IMR-90 (cell line): Measurements from ENCODE around the gene R3HDM2. TPM values are rescaled to one million over a fixed set of nuclear protein-coding genes. Genes with fewer than 3 reads are reported as not detected.

Experiments used
- ATAC-seq: fragments of 200-7000 bp; cut with Tn5 transposase; 2 replicates; pipeline ENCODE4 v1.9.1; 2020; ENCODE audit warnings: low read depth, mild to moderate bottlenecking, moderate library complexity
- BruUV-seq: library from RNA; stranded (reverse); fragments of 400-500 nt; replicated peaks from 2 replicates; lab custom pipeline; 2021; lab: Mats Ljungman, UMichigan
- CTCF ChIA-PET: fragments of 300-600 bp; formaldehyde crosslinking; extraction: SDS; loops from one replicate; lab custom pipeline; 2021; ENCODE audit warnings: antibody characterized with exemption; lab: Yijun Ruan, JAX
- POLR2A ChIA-PET: fragments of 300-600 bp; sonication (Branson Sonifier 250); formaldehyde crosslinking; loops from one replicate; lab custom pipeline; 2022; ENCODE audit warnings: antibody characterized with exemption; ENCODE audit not compliant: unreplicated experiment; lab: Charles Lee
- DNase-seq: peaks from one replicate; pipeline ENCODE4 v3.0.0; 2013
- H2AFZ ChIP-seq: replicated peaks from 2 replicates; pipeline ENCODE3; 2013; ENCODE audit warnings: low read length, mild to moderate bottlenecking; ENCODE audit not compliant: poor library complexity
- H2AK5ac ChIP-seq: 2 replicates; pipeline ENCODE4 v1.6.1; 2013; ENCODE audit warnings: low read depth, low read length, inconsistent platforms
- H2AK9ac ChIP-seq: replicated peaks from 2 replicates; pipeline ENCODE3; 2013; ENCODE audit warnings: mild to moderate bottlenecking, low read depth, low read length, moderate library complexity; ENCODE audit not compliant: poor library complexity
- H2BK120ac ChIP-seq: 2 replicates; pipeline ENCODE4 v1.6.1; 2013; ENCODE audit warnings: low read depth, low read length, inconsistent platforms
- H2BK15ac ChIP-seq: 3 replicates; pipeline ENCODE4 v1.6.1; 2013; ENCODE audit warnings: low read depth, low read length, inconsistent platforms
- H2BK20ac ChIP-seq: 2 replicates; pipeline ENCODE4 v1.6.1; 2013; ENCODE audit warnings: low read depth, mild to moderate bottlenecking, inconsistent platforms, low read length, moderate library complexity
- H2BK5ac ChIP-seq: 2 replicates; pipeline ENCODE4 v1.6.1; 2013; ENCODE audit warnings: mild to moderate bottlenecking, low read depth, low read length, inconsistent platforms; ENCODE audit not compliant: poor library complexity, severe bottlenecking
- H3K14ac ChIP-seq: replicated peaks from 2 replicates; pipeline ENCODE4 v1.6.1; 2013; ENCODE audit warnings: low read depth, low read length, inconsistent platforms
- H3K18ac ChIP-seq: 2 replicates; pipeline ENCODE4 v1.6.1; 2013; ENCODE audit warnings: low read depth, low read length, control low read depth
- H3K23ac ChIP-seq: 2 replicates; pipeline ENCODE4 v1.6.1; 2013; ENCODE audit warnings: low read depth, low read length, inconsistent platforms
- H3K27ac ChIP-seq: 2 replicates; pipeline ENCODE4 v1.5.1; 2013; ENCODE audit warnings: mild to moderate bottlenecking, control low read depth, low read length; ENCODE audit not compliant: insufficient read depth
- H3K27me3 ChIP-seq: 2 replicates; pipeline ENCODE4 v1.6.1; 2013; ENCODE audit warnings: low read length; ENCODE audit not compliant: control insufficient read depth, insufficient read depth
- H3K36me3 ChIP-seq: 2 replicates; pipeline ENCODE4 v1.6.1; 2013; ENCODE audit warnings: low read length, mixed read lengths; ENCODE audit not compliant: control insufficient read depth, insufficient read depth
- H3K4ac ChIP-seq: 2 replicates; pipeline ENCODE4 v1.6.1; 2013; ENCODE audit warnings: low read depth, low read length, inconsistent platforms
- H3K4me1 ChIP-seq: 2 replicates; pipeline ENCODE4 v1.6.1; 2013; ENCODE audit warnings: low read length, mixed read lengths; ENCODE audit not compliant: control insufficient read depth, insufficient read depth
- H3K4me2 ChIP-seq: 2 replicates; pipeline ENCODE4 v1.6.1; 2013; ENCODE audit warnings: low read depth, mild to moderate bottlenecking, control low read depth, low read length, moderate library complexity
- H3K4me3 ChIP-seq: 2 replicates; pipeline ENCODE4 v1.5.1; 2013; ENCODE audit warnings: low read depth, mild to moderate bottlenecking, control low read depth, low read length, moderate library complexity; ENCODE audit not compliant: insufficient read depth
- H3K56ac ChIP-seq: 2 replicates; pipeline ENCODE4 v1.6.1; 2013; ENCODE audit warnings: low read length, inconsistent platforms; ENCODE audit not compliant: insufficient read depth; ENCODE audit errors: extremely low read depth
- H3K79me1 ChIP-seq, 2 experiments: 2 replicates each; pipeline ENCODE4 v1.6.1; 2013; ENCODE audit warnings: low read length in 2 of 2, inconsistent platforms in 1 of 2, low read depth in 1 of 2
- H3K9ac ChIP-seq: 2 replicates; pipeline ENCODE4 v1.6.1; 2013; ENCODE audit warnings: low read depth, low read length, control low read depth
- H3K9me1 ChIP-seq: 2 replicates; pipeline ENCODE4 v1.6.1; 2013; ENCODE audit warnings: low read length, inconsistent platforms; ENCODE audit not compliant: insufficient read depth
- H3K9me3 ChIP-seq: 2 replicates; pipeline ENCODE4 v1.6.1; 2013; ENCODE audit warnings: low read length; ENCODE audit not compliant: control insufficient read depth, insufficient read depth
- H4K20me1 ChIP-seq: 2 replicates; pipeline ENCODE4 v1.6.1; 2013; ENCODE audit warnings: low read length, inconsistent platforms; ENCODE audit not compliant: insufficient read depth
- H4K5ac ChIP-seq: 2 replicates; pipeline ENCODE4 v1.6.1; 2013; ENCODE audit warnings: mild to moderate bottlenecking, low read depth, low read length, control low read depth
- H4K8ac ChIP-seq, 2 experiments: 2 replicates each; pipeline ENCODE4 v1.6.1; 2013; ENCODE audit warnings: low read depth in 2 of 2, low read length in 2 of 2, control low read depth in 1 of 2, inconsistent platforms in 1 of 2
- H4K91ac ChIP-seq: 2 replicates; pipeline ENCODE4 v1.6.1; 2013; ENCODE audit warnings: low read depth, low read length, inconsistent platforms; ENCODE audit not compliant: insufficient read depth
- BHLHE40 ChIP-seq: fragments of 150-350 bp; IDR thresholded peaks from 2 replicates; pipeline ENCODE4 v1.6.1; 2016; ENCODE audit warnings: mild to moderate bottlenecking, low read depth, low read length
- CEBPB ChIP-seq: IDR thresholded peaks from 2 replicates; pipeline ENCODE4 v1.6.1; 2012; ENCODE audit warnings: low read depth, low read length, improper control_type of control experiment
- CHD1 ChIP-seq: IDR thresholded peaks from 2 replicates; pipeline ENCODE4 v1.6.1; 2012; ENCODE audit warnings: low read depth, low read length, improper control_type of control experiment
- FOS ChIP-seq: fragments of 150-350 bp; IDR thresholded peaks from 2 replicates; pipeline ENCODE4 v1.6.1; 2016; ENCODE audit warnings: low read depth, low read length
- MAFK ChIP-seq: IDR thresholded peaks from 2 replicates; pipeline ENCODE4 v1.6.1; 2012; ENCODE audit warnings: low read depth, low read length, improper control_type of control experiment
- MAZ ChIP-seq: IDR thresholded peaks from 2 replicates; pipeline ENCODE4 v1.6.1; 2012; ENCODE audit warnings: low read depth, mild to moderate bottlenecking, low read length, improper control_type of control experiment, moderate library complexity, borderline replicate concordance
- NFE2L2 ChIP-seq: fragments of 150-350 bp; IDR thresholded peaks from 2 replicates; pipeline ENCODE4 v1.6.1; 2016; ENCODE audit warnings: low read depth, mild to moderate bottlenecking, low read length
- SMC3 ChIP-seq: fragments of 150-350 bp; IDR thresholded peaks from 2 replicates; pipeline ENCODE4 v1.6.1; 2016; ENCODE audit warnings: low read depth, mild to moderate bottlenecking, antibody characterized with exemption, low read length, moderate library complexity
- WGBS, 2 experiments: methylation state at CpG; one replicate each; pipeline versions ENCODE4 v1.1.5 to v1.1.7; 2013; ENCODE audit warnings: missing lambda C conversion rate in 2 of 2; ENCODE audit not compliant: insufficient read length in 1 of 2; ENCODE audit errors: extremely low coverage in 2 of 2; 5-methylcytosine and 5-hydroxymethylcytosine counted together
- dilution Hi-C: fragments of 300-500 bp; cut with HindIII; formaldehyde crosslinking; loops from one replicate; pipeline ENCODE4 v1.14.3; 2018; ENCODE audit warnings: low sequenced_read_pairs; ENCODE audit not compliant: unreplicated experiment
- in situ Hi-C: fragments of 300-500 bp; cut with MboI; formaldehyde crosslinking; loops from 3 replicates; pipeline ENCODE4 v1.14.3; 2019; ENCODE audit warnings: low sequenced_read_pairs, inconsistent platforms, mixed read lengths
- intact Hi-C: fragments of 100-400 bp; cut with micrococcal nuclease; formaldehyde crosslinking; loops from 2 replicates; pipeline ENCODE4 v1.10.0; 2022
- polyA plus RNA-seq, 3 experiments: library from polyadenylated mRNA; depleted of rRNA; stranded (reverse); fragments of >200 nt; gene quantifications; 2 replicates each; pipeline ENCODE4 v1.2.3, GENCODE V29; 2012; ENCODE audit warnings: low replicate concordance in 1 of 3
- total RNA-seq: library from RNA; depleted of rRNA; stranded (reverse); fragments of >200 nt; gene quantifications from 2 replicates; pipeline ENCODE4 v1.2.3, GENCODE V29; 2012

The R3HDM2 gene
- total and polyA plus RNA-seq, 2 of the 4 experiments (the other 2 are of a cell fraction) = 7.5 to 28.4 TPM

- H3K56ac ChIP-seq = peak overlapping the region; percentile 45
- no peak overlapping the region for H3K9ac ChIP-seq
- H3K4me2 ChIP-seq = peak overlapping the region; percentile 65; the same call in 1 of the 2 replicates
- DNase-seq = peak; percentile 95
- peak overlapping the region; percentile 35; the same call in 1 of the 2 replicates for H3K4ac ChIP-seq
- H3K18ac ChIP-seq = peak overlapping the region; percentile 20; the same call in 1 of the 2 replicates
- ChIA-PET POLR2A (interaction anchor here (0.6 kb wide), 1 partner anchor 21 kb away, joined by 3 read pairs; no protein-coding TSS in a partner anchor), CTCF (interaction anchor here (0.9 to 1.2 kb wide), 3 partner anchors 9 to 70 kb away, joined by 3 to 7 read pairs (median 4); no protein-coding TSS in a partner anchor)
- H2BK15ac ChIP-seq = 0 out of 3 replicates have a peak overlapping the region, but pooled peaks have one; percentile 17
- H3K23ac ChIP-seq = no peak overlapping the region
- no peak overlapping the region for H2AFZ ChIP-seq
- no peak overlapping the region for H3K4me3 ChIP-seq
- H4K8ac ChIP-seq = peak overlapping the region; percentile 11 to 23; a peak in 2 of 4 replicates
- peaks cover 7% of the 10 kb centered on the region for H3K36me3 ChIP-seq
- peak overlapping the region; percentile 35; the same call in 1 of the 2 replicates for H2BK20ac ChIP-seq
- TF ChIP-seq FOS (peak; percentile 85), BHLHE40 (no peak), CHD1 (no peak), CEBPB (peak; percentile 67; the same call in 1 of the 2 replicates), SMC3 (0 out of 2 replicates have a peak, but pooled peaks have one; percentile 9), NFE2L2 (peak; percentile 68), MAZ (no peak), MAFK (peak; percentile 91)
- intact Hi-C loops = no loop called here
- ATAC-seq = peak; percentile 98
- no peak overlapping the region; the same call in 1 of the 2 replicates for H3K27ac ChIP-seq
- no peak overlapping the region for H2AK5ac ChIP-seq
- no peak overlapping the region for H2AK9ac ChIP-seq
- peak overlapping the region; percentile 91 for H2BK5ac ChIP-seq
- dilution Hi-C loops = no loop called here
- H4K5ac ChIP-seq = no peak overlapping the region
- H3K79me1 ChIP-seq = peaks cover 15 to 33% of the 10 kb centered on the region in 2 experiments
- no peaks in the 10 kb centered on the region for H3K27me3 ChIP-seq
- no peaks in the 10 kb centered on the region for H4K20me1 ChIP-seq
- no peak overlapping the region for H4K91ac ChIP-seq
- no peaks in the 10 kb centered on the region for H3K9me3 ChIP-seq
- in situ Hi-C loops = no loop called here
- no CpG with 5 or more reads among the region's 3 CpGs for WGBS, 2 experiments
- BruUV-seq = no TSS peak
- H3K14ac ChIP-seq = no peak overlapping the region; the same call in 1 of the 2 replicates
- peak overlapping the region; percentile 37; the same call in 1 of the 2 replicates for H2BK120ac ChIP-seq
- H3K4me1 ChIP-seq = peaks cover 8% of the 10 kb centered on the region; the same call in 1 of the 2 replicates
- H3K9me1 ChIP-seq = peaks cover 10% of the 10 kb centered on the region
Measured at GRCh38 chr12:57389033-57389432, 41.8 kb downstream of the R3HDM2 start.
